Measurements from ENCODE around the gene PDZD2.

DNA sequence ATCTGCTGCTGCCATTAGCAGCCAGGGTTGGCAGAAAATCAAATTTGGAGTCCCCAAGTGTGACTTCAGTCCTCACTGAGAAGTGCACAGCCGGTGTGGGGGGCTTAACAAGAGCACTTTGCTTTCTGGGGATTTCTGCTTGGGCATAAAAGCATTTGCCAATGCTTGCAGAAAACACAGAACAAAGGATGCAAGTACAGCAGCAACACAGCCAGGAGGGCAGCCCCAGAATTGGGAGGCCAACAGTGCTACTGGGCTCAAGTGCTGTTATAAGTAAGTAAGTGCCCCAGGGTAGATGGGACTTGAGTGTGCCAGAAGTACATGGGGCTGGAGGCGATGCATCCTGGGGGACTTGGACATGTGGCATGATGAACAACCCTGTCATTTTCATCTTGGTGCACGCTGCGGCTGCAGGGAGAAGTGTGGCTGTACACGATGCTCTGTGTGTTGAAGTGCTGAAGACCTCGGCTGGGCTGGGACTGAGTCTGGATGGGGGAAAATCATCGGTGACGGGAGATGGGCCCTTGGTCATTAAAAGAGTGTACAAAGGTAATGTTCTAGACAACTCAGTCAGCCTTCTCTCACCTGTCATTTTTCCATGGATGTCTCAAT, 461.9 kb downstream of the PDZD2 start:
- TF ChIP-seq, protein P1, sequence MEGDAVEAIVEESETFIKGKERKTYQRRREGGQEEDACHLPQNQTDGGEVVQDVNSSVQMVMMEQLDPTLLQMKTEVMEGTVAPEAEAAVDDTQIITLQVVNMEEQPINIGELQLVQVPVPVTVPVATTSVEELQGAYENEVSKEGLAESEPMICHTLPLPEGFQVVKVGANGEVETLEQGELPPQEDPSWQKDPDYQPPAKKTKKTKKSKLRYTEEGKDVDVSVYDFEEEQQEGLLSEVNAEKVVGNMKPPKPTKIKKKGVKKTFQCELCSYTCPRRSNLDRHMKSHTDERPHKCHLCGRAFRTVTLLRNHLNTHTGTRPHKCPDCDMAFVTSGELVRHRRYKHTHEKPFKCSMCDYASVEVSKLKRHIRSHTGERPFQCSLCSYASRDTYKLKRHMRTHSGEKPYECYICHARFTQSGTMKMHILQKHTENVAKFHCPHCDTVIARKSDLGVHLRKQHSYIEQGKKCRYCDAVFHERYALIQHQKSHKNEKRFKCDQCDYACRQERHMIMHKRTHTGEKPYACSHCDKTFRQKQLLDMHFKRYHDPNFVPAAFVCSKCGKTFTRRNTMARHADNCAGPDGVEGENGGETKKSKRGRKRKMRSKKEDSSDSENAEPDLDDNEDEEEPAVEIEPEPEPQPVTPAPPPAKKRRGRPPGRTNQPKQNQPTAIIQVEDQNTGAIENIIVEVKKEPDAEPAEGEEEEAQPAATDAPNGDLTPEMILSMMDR (IDR thresholded peaks at IDR 0.05), result no peak
- TF ChIP-seq POLR2A (IDR thresholded peaks at IDR 0.05), result no peak
